IMR-90 (cell line): Measurements from ENCODE around the gene ADARB2. TPM values are rescaled to one million over a fixed set of nuclear protein-coding genes. Genes with fewer than 3 reads are reported as not detected.

Experiments used
- ATAC-seq: fragments of 200-7000 bp; cut with Tn5 transposase; 2 replicates; pipeline ENCODE4 v1.9.1; 2020; ENCODE audit warnings: low read depth, mild to moderate bottlenecking, moderate library complexity
- BruUV-seq: library from RNA; stranded (reverse); fragments of 400-500 nt; replicated peaks from 2 replicates; lab custom pipeline; 2021; lab: Mats Ljungman, UMichigan
- CTCF ChIA-PET: fragments of 300-600 bp; formaldehyde crosslinking; extraction: SDS; loops from one replicate; lab custom pipeline; 2021; ENCODE audit warnings: antibody characterized with exemption; lab: Yijun Ruan, JAX
- POLR2A ChIA-PET: fragments of 300-600 bp; sonication (Branson Sonifier 250); formaldehyde crosslinking; loops from one replicate; lab custom pipeline; 2022; ENCODE audit warnings: antibody characterized with exemption; ENCODE audit not compliant: unreplicated experiment; lab: Charles Lee
- DNase-seq: peaks from one replicate; pipeline ENCODE4 v3.0.0; 2013
- H2AFZ ChIP-seq: replicated peaks from 2 replicates; pipeline ENCODE3; 2013; ENCODE audit warnings: low read length, mild to moderate bottlenecking; ENCODE audit not compliant: poor library complexity
- H2AK5ac ChIP-seq: 2 replicates; pipeline ENCODE4 v1.6.1; 2013; ENCODE audit warnings: low read depth, low read length, inconsistent platforms
- H2AK9ac ChIP-seq: replicated peaks from 2 replicates; pipeline ENCODE3; 2013; ENCODE audit warnings: mild to moderate bottlenecking, low read depth, low read length, moderate library complexity; ENCODE audit not compliant: poor library complexity
- H2BK120ac ChIP-seq: 2 replicates; pipeline ENCODE4 v1.6.1; 2013; ENCODE audit warnings: low read depth, low read length, inconsistent platforms
- H2BK15ac ChIP-seq: 3 replicates; pipeline ENCODE4 v1.6.1; 2013; ENCODE audit warnings: low read depth, low read length, inconsistent platforms
- H2BK20ac ChIP-seq: 2 replicates; pipeline ENCODE4 v1.6.1; 2013; ENCODE audit warnings: low read depth, mild to moderate bottlenecking, inconsistent platforms, low read length, moderate library complexity
- H2BK5ac ChIP-seq: 2 replicates; pipeline ENCODE4 v1.6.1; 2013; ENCODE audit warnings: mild to moderate bottlenecking, low read depth, low read length, inconsistent platforms; ENCODE audit not compliant: poor library complexity, severe bottlenecking
- H3K14ac ChIP-seq: replicated peaks from 2 replicates; pipeline ENCODE4 v1.6.1; 2013; ENCODE audit warnings: low read depth, low read length, inconsistent platforms
- H3K18ac ChIP-seq: 2 replicates; pipeline ENCODE4 v1.6.1; 2013; ENCODE audit warnings: low read depth, low read length, control low read depth
- H3K23ac ChIP-seq: 2 replicates; pipeline ENCODE4 v1.6.1; 2013; ENCODE audit warnings: low read depth, low read length, inconsistent platforms
- H3K27ac ChIP-seq: 2 replicates; pipeline ENCODE4 v1.5.1; 2013; ENCODE audit warnings: mild to moderate bottlenecking, control low read depth, low read length; ENCODE audit not compliant: insufficient read depth
- H3K27me3 ChIP-seq: 2 replicates; pipeline ENCODE4 v1.6.1; 2013; ENCODE audit warnings: low read length; ENCODE audit not compliant: control insufficient read depth, insufficient read depth
- H3K36me3 ChIP-seq: 2 replicates; pipeline ENCODE4 v1.6.1; 2013; ENCODE audit warnings: low read length, mixed read lengths; ENCODE audit not compliant: control insufficient read depth, insufficient read depth
- H3K4ac ChIP-seq: 2 replicates; pipeline ENCODE4 v1.6.1; 2013; ENCODE audit warnings: low read depth, low read length, inconsistent platforms
- H3K4me1 ChIP-seq: 2 replicates; pipeline ENCODE4 v1.6.1; 2013; ENCODE audit warnings: low read length, mixed read lengths; ENCODE audit not compliant: control insufficient read depth, insufficient read depth
- H3K4me2 ChIP-seq: 2 replicates; pipeline ENCODE4 v1.6.1; 2013; ENCODE audit warnings: low read depth, mild to moderate bottlenecking, control low read depth, low read length, moderate library complexity
- H3K4me3 ChIP-seq: 2 replicates; pipeline ENCODE4 v1.5.1; 2013; ENCODE audit warnings: low read depth, mild to moderate bottlenecking, control low read depth, low read length, moderate library complexity; ENCODE audit not compliant: insufficient read depth
- H3K56ac ChIP-seq: 2 replicates; pipeline ENCODE4 v1.6.1; 2013; ENCODE audit warnings: low read length, inconsistent platforms; ENCODE audit not compliant: insufficient read depth; ENCODE audit errors: extremely low read depth
- H3K79me1 ChIP-seq, 2 experiments: 2 replicates each; pipeline ENCODE4 v1.6.1; 2013; ENCODE audit warnings: low read length in 2 of 2, inconsistent platforms in 1 of 2, low read depth in 1 of 2
- H3K9ac ChIP-seq: 2 replicates; pipeline ENCODE4 v1.6.1; 2013; ENCODE audit warnings: low read depth, low read length, control low read depth
- H3K9me1 ChIP-seq: 2 replicates; pipeline ENCODE4 v1.6.1; 2013; ENCODE audit warnings: low read length, inconsistent platforms; ENCODE audit not compliant: insufficient read depth
- H3K9me3 ChIP-seq: 2 replicates; pipeline ENCODE4 v1.6.1; 2013; ENCODE audit warnings: low read length; ENCODE audit not compliant: control insufficient read depth, insufficient read depth
- H4K20me1 ChIP-seq: 2 replicates; pipeline ENCODE4 v1.6.1; 2013; ENCODE audit warnings: low read length, inconsistent platforms; ENCODE audit not compliant: insufficient read depth
- H4K5ac ChIP-seq: 2 replicates; pipeline ENCODE4 v1.6.1; 2013; ENCODE audit warnings: mild to moderate bottlenecking, low read depth, low read length, control low read depth
- H4K8ac ChIP-seq, 2 experiments: 2 replicates each; pipeline ENCODE4 v1.6.1; 2013; ENCODE audit warnings: low read depth in 2 of 2, low read length in 2 of 2, control low read depth in 1 of 2, inconsistent platforms in 1 of 2
- H4K91ac ChIP-seq: 2 replicates; pipeline ENCODE4 v1.6.1; 2013; ENCODE audit warnings: low read depth, low read length, inconsistent platforms; ENCODE audit not compliant: insufficient read depth
- CHD1 ChIP-seq: IDR thresholded peaks from 2 replicates; pipeline ENCODE4 v1.6.1; 2012; ENCODE audit warnings: low read depth, low read length, improper control_type of control experiment
- MAZ ChIP-seq: IDR thresholded peaks from 2 replicates; pipeline ENCODE4 v1.6.1; 2012; ENCODE audit warnings: low read depth, mild to moderate bottlenecking, low read length, improper control_type of control experiment, moderate library complexity, borderline replicate concordance
- MXI1 ChIP-seq: IDR thresholded peaks from 2 replicates; pipeline ENCODE4 v1.6.1; 2012; ENCODE audit warnings: low read depth, mild to moderate bottlenecking, low read length, moderate library complexity, borderline replicate concordance
- NFE2L2 ChIP-seq: fragments of 150-350 bp; IDR thresholded peaks from 2 replicates; pipeline ENCODE4 v1.6.1; 2016; ENCODE audit warnings: low read depth, mild to moderate bottlenecking, low read length
- POLR2A ChIP-seq: IDR thresholded peaks from 2 replicates; pipeline ENCODE4 v1.6.1; 2012; ENCODE audit warnings: mild to moderate bottlenecking, low read depth, low read length
- RAD21 ChIP-seq: IDR thresholded peaks from 2 replicates; pipeline ENCODE4 v1.6.1; 2012; ENCODE audit warnings: low read length, improper control_type of control experiment
- RCOR1 ChIP-seq: IDR thresholded peaks from 2 replicates; pipeline ENCODE4 v1.6.1; 2012; ENCODE audit warnings: mild to moderate bottlenecking, low read length, improper control_type of control experiment; ENCODE audit not compliant: insufficient replicate concordance
- SMC3 ChIP-seq: fragments of 150-350 bp; IDR thresholded peaks from 2 replicates; pipeline ENCODE4 v1.6.1; 2016; ENCODE audit warnings: low read depth, mild to moderate bottlenecking, antibody characterized with exemption, low read length, moderate library complexity
- WGBS, 2 experiments: methylation state at CpG; one replicate each; pipeline versions ENCODE4 v1.1.5 to v1.1.7; 2013; ENCODE audit warnings: missing lambda C conversion rate in 2 of 2; ENCODE audit not compliant: insufficient read length in 1 of 2; ENCODE audit errors: extremely low coverage in 2 of 2; 5-methylcytosine and 5-hydroxymethylcytosine counted together
- dilution Hi-C: fragments of 300-500 bp; cut with HindIII; formaldehyde crosslinking; loops from one replicate; pipeline ENCODE4 v1.14.3; 2018; ENCODE audit warnings: low sequenced_read_pairs; ENCODE audit not compliant: unreplicated experiment
- in situ Hi-C: fragments of 300-500 bp; cut with MboI; formaldehyde crosslinking; loops from 3 replicates; pipeline ENCODE4 v1.14.3; 2019; ENCODE audit warnings: low sequenced_read_pairs, inconsistent platforms, mixed read lengths
- intact Hi-C: fragments of 100-400 bp; cut with micrococcal nuclease; formaldehyde crosslinking; loops from 2 replicates; pipeline ENCODE4 v1.10.0; 2022
- polyA plus RNA-seq, 3 experiments: library from polyadenylated mRNA; depleted of rRNA; stranded (reverse); fragments of >200 nt; gene quantifications; 2 replicates each; pipeline ENCODE4 v1.2.3, GENCODE V29; 2012; ENCODE audit warnings: low replicate concordance in 1 of 3
- total RNA-seq: library from RNA; depleted of rRNA; stranded (reverse); fragments of >200 nt; gene quantifications from 2 replicates; pipeline ENCODE4 v1.2.3, GENCODE V29; 2012
- TF ChIP-seq, protein P1 (sequence below): fragments of 150-350 bp; IDR thresholded peaks from 2 replicates; pipeline ENCODE4 v1.6.1; 2017; ENCODE audit warnings: mild to moderate bottlenecking, antibody characterized with exemption, low read length, low read depth
- TF ChIP-seq, protein P2 (sequence below): conservative IDR thresholded peaks from 2 replicates; pipeline ENCODE4 v1.5.1; 2012; ENCODE audit warnings: mild to moderate bottlenecking, low read depth, low read length, improper control_type of control experiment

ADARB2 gene
- total and polyA plus RNA-seq, 2 of the 4 experiments (the other 2 are of a cell fraction): not detected

DNA sequence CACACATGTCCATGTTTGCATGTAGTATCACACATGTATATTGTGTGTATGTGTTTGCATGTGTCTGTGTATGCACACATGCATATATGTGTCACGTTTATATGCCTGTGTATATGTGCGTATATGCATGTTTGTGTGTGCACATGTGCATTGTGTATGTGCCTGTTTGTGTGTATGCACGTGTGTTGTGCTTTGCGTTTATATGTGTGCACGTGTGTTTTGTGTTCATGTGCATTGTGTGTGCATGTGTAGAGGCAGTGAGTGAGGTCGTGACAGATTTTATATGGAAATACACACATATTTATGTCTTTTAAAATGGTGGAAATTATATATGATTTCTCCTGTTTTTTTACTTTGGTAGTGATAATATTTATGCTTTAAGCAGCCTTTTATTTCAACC lies 41.2 kb downstream of the ADARB2 start:
- H2AK5ac ChIP-seq: no peak overlapping the region
- DNase-seq: no peak
- no peak overlapping the region for H4K5ac ChIP-seq
- in situ Hi-C loops (no loop called here), intact Hi-C loops (no loop called here), dilution Hi-C loops (no loop called here)
- no peaks in the 10 kb centered on the region for H4K20me1 ChIP-seq
- H2BK15ac ChIP-seq: no peak overlapping the region
- no peaks in the 10 kb centered on the region for H3K27me3 ChIP-seq
- H3K23ac ChIP-seq: no peak overlapping the region
- TF ChIP-seq, protein P1, sequence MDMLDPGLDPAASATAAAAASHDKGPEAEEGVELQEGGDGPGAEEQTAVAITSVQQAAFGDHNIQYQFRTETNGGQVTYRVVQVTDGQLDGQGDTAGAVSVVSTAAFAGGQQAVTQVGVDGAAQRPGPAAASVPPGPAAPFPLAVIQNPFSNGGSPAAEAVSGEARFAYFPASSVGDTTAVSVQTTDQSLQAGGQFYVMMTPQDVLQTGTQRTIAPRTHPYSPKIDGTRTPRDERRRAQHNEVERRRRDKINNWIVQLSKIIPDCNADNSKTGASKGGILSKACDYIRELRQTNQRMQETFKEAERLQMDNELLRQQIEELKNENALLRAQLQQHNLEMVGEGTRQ: no peak
- TF ChIP-seq CHD1 (no peak), RCOR1 (no peak), RAD21 (no peak), POLR2A (no peak), NFE2L2 (no peak), MXI1 (no peak), SMC3 (no peak), MAZ (no peak)
- TF ChIP-seq, protein P2, sequence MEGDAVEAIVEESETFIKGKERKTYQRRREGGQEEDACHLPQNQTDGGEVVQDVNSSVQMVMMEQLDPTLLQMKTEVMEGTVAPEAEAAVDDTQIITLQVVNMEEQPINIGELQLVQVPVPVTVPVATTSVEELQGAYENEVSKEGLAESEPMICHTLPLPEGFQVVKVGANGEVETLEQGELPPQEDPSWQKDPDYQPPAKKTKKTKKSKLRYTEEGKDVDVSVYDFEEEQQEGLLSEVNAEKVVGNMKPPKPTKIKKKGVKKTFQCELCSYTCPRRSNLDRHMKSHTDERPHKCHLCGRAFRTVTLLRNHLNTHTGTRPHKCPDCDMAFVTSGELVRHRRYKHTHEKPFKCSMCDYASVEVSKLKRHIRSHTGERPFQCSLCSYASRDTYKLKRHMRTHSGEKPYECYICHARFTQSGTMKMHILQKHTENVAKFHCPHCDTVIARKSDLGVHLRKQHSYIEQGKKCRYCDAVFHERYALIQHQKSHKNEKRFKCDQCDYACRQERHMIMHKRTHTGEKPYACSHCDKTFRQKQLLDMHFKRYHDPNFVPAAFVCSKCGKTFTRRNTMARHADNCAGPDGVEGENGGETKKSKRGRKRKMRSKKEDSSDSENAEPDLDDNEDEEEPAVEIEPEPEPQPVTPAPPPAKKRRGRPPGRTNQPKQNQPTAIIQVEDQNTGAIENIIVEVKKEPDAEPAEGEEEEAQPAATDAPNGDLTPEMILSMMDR: no peak
- no peak overlapping the region for H2BK20ac ChIP-seq
- no peak overlapping the region for H3K9ac ChIP-seq
- H3K4ac ChIP-seq: no peak overlapping the region
- BruUV-seq: no TSS peak
- H3K4me1 ChIP-seq: no peaks in the 10 kb centered on the region
- H3K18ac ChIP-seq: no peak overlapping the region
- H4K91ac ChIP-seq: no peak overlapping the region
- H3K56ac ChIP-seq: no peak overlapping the region
- H2AK9ac ChIP-seq: no peak overlapping the region
- H3K9me3 ChIP-seq: peaks cover 41% of the 10 kb centered on the region
- WGBS, 2 experiments: no CpG with 5 or more reads among the region's 6 CpGs
- no peak overlapping the region for H2BK5ac ChIP-seq
- H3K79me1 ChIP-seq: no peaks in the 10 kb centered on the region
- H3K27ac ChIP-seq: no peak overlapping the region
- ChIA-PET CTCF (no interaction called here), POLR2A (no interaction called here)
- H3K9me1 ChIP-seq: no peaks in the 10 kb centered on the region
- H3K4me3 ChIP-seq: no peak overlapping the region
- H3K4me2 ChIP-seq: no peak overlapping the region
- no peak overlapping the region for H2BK120ac ChIP-seq
- H4K8ac ChIP-seq: no peak overlapping the region
- no peaks in the 10 kb centered on the region for H3K36me3 ChIP-seq
- H2AFZ ChIP-seq: no peak overlapping the region
- ATAC-seq: no peak
- H3K14ac ChIP-seq: no peak overlapping the region
